MM.1S (cell line): ENCODE results near the gene MPZL3.

ENCODE experiments used
- DNase-seq: peaks from one replicate; pipeline ENCODE4 v3.0.0-alpha.2; 2015
- H2AFZ ChIP-seq: fragments of 300-600 bp; sonication (generic); 2 replicates; pipeline ENCODE4 v1.6.0; 2016; ENCODE audit warnings: antibody characterized with exemption, low read length
- H3F3A ChIP-seq: fragments of 300-600 bp; sonication (generic); 2 replicates; pipeline ENCODE4 v1.6.1; 2016; ENCODE audit warnings: mild to moderate bottlenecking, antibody characterized with exemption, low read length, moderate library complexity, mixed read lengths; ENCODE audit not compliant: insufficient read depth
- H3K27ac ChIP-seq: fragments of 300-600 bp; sonication (generic); 2 replicates; pipeline ENCODE4 v1.5.1; 2016; ENCODE audit warnings: mild to moderate bottlenecking, low read length
- H3K27me3 ChIP-seq: fragments of 300-600 bp; sonication (generic); replicated peaks from 2 replicates; pipeline ENCODE4 v1.6.0; 2016; ENCODE audit warnings: low read length; ENCODE audit not compliant: insufficient read depth
- H3K36me3 ChIP-seq: fragments of 300-600 bp; sonication (generic); replicated peaks from 2 replicates; pipeline ENCODE4 v1.6.1; 2016; ENCODE audit warnings: mild to moderate bottlenecking, low read length, mixed read lengths; ENCODE audit not compliant: insufficient read depth
- H3K4me1 ChIP-seq: fragments of 300-600 bp; sonication (generic); 2 replicates; pipeline ENCODE4 v1.6.1; 2016; ENCODE audit warnings: low read length, mixed read lengths
- H3K4me2 ChIP-seq: fragments of 300-600 bp; sonication (generic); 2 replicates; pipeline ENCODE4 v1.6.0; 2016; ENCODE audit warnings: low read depth, low read length
- H3K4me3 ChIP-seq: fragments of 300-600 bp; sonication (generic); 2 replicates; pipeline ENCODE4 v1.5.1; 2016; ENCODE audit warnings: low read length, mixed read lengths
- H3K79me2 ChIP-seq: fragments of 300-600 bp; sonication (generic); 2 replicates; pipeline ENCODE4 v1.6.1; 2016; ENCODE audit warnings: mixed run types, low read length, mixed read lengths
- H3K9ac ChIP-seq: fragments of 300-600 bp; sonication (generic); 2 replicates; pipeline ENCODE4 v1.6.1; 2016; ENCODE audit warnings: low read length, mixed read lengths
- H3K9me2 ChIP-seq: fragments of 300-600 bp; sonication (generic); replicated peaks from 2 replicates; pipeline ENCODE4 v1.6.1; 2016; ENCODE audit warnings: mild to moderate bottlenecking, low read length, mixed read lengths; ENCODE audit not compliant: insufficient read depth
- H3K9me3 ChIP-seq: fragments of 300-600 bp; sonication (generic); replicated peaks from 2 replicates; pipeline ENCODE4 v1.6.1; 2016; ENCODE audit warnings: mild to moderate bottlenecking, low read length, mixed read lengths; ENCODE audit not compliant: insufficient read depth
- H4K20me1 ChIP-seq: fragments of 300-600 bp; sonication (generic); 2 replicates; pipeline ENCODE4 v1.6.1; 2016; ENCODE audit warnings: mild to moderate bottlenecking, low read length, moderate library complexity, mixed read lengths; ENCODE audit not compliant: insufficient read depth
- EZH2 ChIP-seq: fragments of 300-600 bp; sonication (generic); optimal IDR thresholded peaks from 2 replicates; pipeline ENCODE3; 2017; ENCODE audit warnings: low read depth, mild to moderate bottlenecking, antibody characterized with exemption, low read length, mixed read lengths
- EZH2phosphoT487 ChIP-seq: fragments of 300-600 bp; sonication (generic); IDR thresholded peaks from 2 replicates; pipeline ENCODE4 v1.6.1; 2018; ENCODE audit warnings: antibody characterized with exemption, low read length
- TF ChIP-seq, protein P1 (sequence below): fragments of 300-600 bp; sonication (generic); IDR thresholded peaks from 2 replicates; pipeline ENCODE4 v1.5.1; 2016; ENCODE audit warnings: antibody characterized with exemption, low read length, mixed read lengths

MPZL3 gene

GRCh38 chr11:118219732-118220131, 32.4 kb downstream of the MPZL3 start:
- Histone ChIP-seq H2AFZ (no peak overlapping the region), H3K9me3 (no peaks in the 10 kb centered on the region), H3K27me3 (peaks cover 43% of the 10 kb centered on the region), H4K20me1 (no peaks in the 10 kb centered on the region; the same call in 1 of the 2 replicates), H3K36me3 (no peaks in the 10 kb centered on the region), H3F3A (0 out of 2 replicates have a peak, but pooled peaks cover under 1% of the 10 kb centered on the region), H3K9me2 (no peaks in the 10 kb centered on the region), H3K9ac (no peak overlapping the region), H3K79me2 (no peaks in the 10 kb centered on the region), H3K4me2 (no peak overlapping the region), H3K4me3 (no peak overlapping the region), H3K4me1 (peaks cover 3% of the 10 kb centered on the region; the same call in 1 of the 2 replicates), H3K27ac (no peak overlapping the region)
- DNase-seq: no peak
- TF ChIP-seq EZH2 (no peak), EZH2phosphoT487 (no peak)
- TF ChIP-seq, protein P1, sequence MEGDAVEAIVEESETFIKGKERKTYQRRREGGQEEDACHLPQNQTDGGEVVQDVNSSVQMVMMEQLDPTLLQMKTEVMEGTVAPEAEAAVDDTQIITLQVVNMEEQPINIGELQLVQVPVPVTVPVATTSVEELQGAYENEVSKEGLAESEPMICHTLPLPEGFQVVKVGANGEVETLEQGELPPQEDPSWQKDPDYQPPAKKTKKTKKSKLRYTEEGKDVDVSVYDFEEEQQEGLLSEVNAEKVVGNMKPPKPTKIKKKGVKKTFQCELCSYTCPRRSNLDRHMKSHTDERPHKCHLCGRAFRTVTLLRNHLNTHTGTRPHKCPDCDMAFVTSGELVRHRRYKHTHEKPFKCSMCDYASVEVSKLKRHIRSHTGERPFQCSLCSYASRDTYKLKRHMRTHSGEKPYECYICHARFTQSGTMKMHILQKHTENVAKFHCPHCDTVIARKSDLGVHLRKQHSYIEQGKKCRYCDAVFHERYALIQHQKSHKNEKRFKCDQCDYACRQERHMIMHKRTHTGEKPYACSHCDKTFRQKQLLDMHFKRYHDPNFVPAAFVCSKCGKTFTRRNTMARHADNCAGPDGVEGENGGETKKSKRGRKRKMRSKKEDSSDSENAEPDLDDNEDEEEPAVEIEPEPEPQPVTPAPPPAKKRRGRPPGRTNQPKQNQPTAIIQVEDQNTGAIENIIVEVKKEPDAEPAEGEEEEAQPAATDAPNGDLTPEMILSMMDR: no peak

DNA sequence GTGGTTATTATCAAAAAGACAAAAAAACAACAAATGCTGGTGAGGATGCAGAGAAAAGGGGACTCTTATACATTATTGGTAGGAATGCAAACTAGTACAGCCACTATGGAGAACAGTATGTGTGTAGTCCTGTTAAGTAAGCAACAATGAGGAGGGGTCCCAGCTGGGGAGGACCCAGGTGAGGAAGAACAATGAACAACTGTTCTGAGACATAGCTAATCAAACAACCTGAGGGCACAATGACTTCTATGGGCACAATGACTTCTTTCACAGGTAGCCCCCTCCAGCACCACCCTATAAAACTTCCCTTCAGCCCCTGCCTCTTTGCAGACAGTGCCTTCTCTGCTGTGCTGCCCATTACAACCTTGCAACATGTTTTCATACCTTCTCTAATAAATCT, 32.9 kb downstream of the MPZL3 start:
- H3K4me2 ChIP-seq: no peak overlapping the region
- peaks cover 47% of the 10 kb centered on the region for H3K27me3 ChIP-seq
- no peaks in the 10 kb centered on the region; the same call in 1 of the 2 replicates for H4K20me1 ChIP-seq
- H2AFZ ChIP-seq: no peak overlapping the region
- no peak for DNase-seq
- H3K9ac ChIP-seq: no peak overlapping the region
- no peak overlapping the region for H3K4me3 ChIP-seq
- H3K9me2 ChIP-seq: no peaks in the 10 kb centered on the region
- no peaks in the 10 kb centered on the region for H3K36me3 ChIP-seq
- peaks cover 6% of the 10 kb centered on the region; the same call in 1 of the 2 replicates for H3F3A ChIP-seq
- H3K4me1 ChIP-seq: peaks cover 8% of the 10 kb centered on the region
- no peaks in the 10 kb centered on the region for H3K79me2 ChIP-seq
- H3K27ac ChIP-seq: no peak overlapping the region
- H3K9me3 ChIP-seq: no peaks in the 10 kb centered on the region
- TF ChIP-seq, protein P1: no peak
- TF ChIP-seq EZH2phosphoT487 (no peak), EZH2 (no peak)

DNA sequence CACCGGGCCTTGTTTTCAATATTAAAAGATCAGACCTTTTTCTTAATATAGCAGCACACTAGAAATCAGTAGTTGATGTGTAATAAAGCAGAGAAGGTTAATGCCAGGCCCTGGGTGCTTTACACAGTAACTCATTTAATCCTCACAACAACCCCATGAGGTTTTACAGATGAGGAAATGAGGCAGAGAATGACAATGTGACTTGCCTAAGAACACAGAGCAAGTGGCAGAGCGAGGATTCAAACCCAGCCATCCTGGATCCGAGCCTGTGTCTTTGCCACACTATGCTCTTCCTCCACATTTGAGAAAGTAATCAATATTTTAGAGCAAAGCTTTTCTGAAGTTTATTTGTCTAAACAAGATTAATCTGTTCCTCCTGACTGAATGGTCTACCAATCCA, 34.6 kb downstream of the MPZL3 start:
- H2AFZ ChIP-seq: no peak overlapping the region
- peaks cover 15% of the 10 kb centered on the region for H3K4me1 ChIP-seq
- peaks cover 63% of the 10 kb centered on the region for H3K27me3 ChIP-seq

More for the DNA sequence above, 34.6 kb downstream of the MPZL3 start:
- no peaks in the 10 kb centered on the region for H3K36me3 ChIP-seq
- H3K4me2 ChIP-seq: no peak overlapping the region
- H3K9me3 ChIP-seq: no peaks in the 10 kb centered on the region
- TF ChIP-seq EZH2phosphoT487: no peak
- TF ChIP-seq, protein P1: no peak
- no peak for TF ChIP-seq EZH2
- H3K9ac ChIP-seq: no peak overlapping the region
- H3K4me3 ChIP-seq: no peak overlapping the region
- H3F3A ChIP-seq: peaks cover 9% of the 10 kb centered on the region; the same call in 1 of the 2 replicates
- no peaks in the 10 kb centered on the region; the same call in 1 of the 2 replicates for H4K20me1 ChIP-seq
- H3K9me2 ChIP-seq: no peaks in the 10 kb centered on the region
- H3K27ac ChIP-seq: no peak overlapping the region
- no peak for DNase-seq
- H3K79me2 ChIP-seq: no peaks in the 10 kb centered on the region
